Spleen (tissue), 11 donors: ENCODE measurements around the gene XAF1. TPM values are rescaled to one million over a fixed set of nuclear protein-coding genes. Genes with fewer than 3 reads are reported as not detected.
"Not testable (repeated sequence)": the region's sequence is repeated elsewhere in the genome, so short reads cannot be mapped to it uniquely, and the experiment has no call there.

Source experiments
- DNase-seq: peaks from one replicate; pipeline ENCODE4 v3.0.0-alpha.2; 2020
- H3K27ac ChIP-seq, 8 donors: fragments of 200-600 bp; sonication (generic) in 7 of 8; 1 replicate in 4 of 8; 2 replicates in 4 of 8; pipeline versions ENCODE4 v1.5.0 to v1.8.0; 2016 to 2021; ENCODE audit warnings: inconsistent platforms in 4 of 8, mild to moderate bottlenecking in 4 of 8, moderate library complexity in 1 of 8
- H3K27me3 ChIP-seq, 7 donors: fragments of 200-600 bp; sonication (generic) in 6 of 7; replicated peaks in 1 of 7; 1 replicate in 4 of 7; 2 replicates in 3 of 7; pipeline versions ENCODE4 v1.5.0 to v1.8.0; 2016 to 2021; ENCODE audit warnings: inconsistent platforms in 3 of 7, mild to moderate bottlenecking in 1 of 7
- H3K36me3 ChIP-seq, 6 donors: fragments of 200-600 bp; sonication (generic) in 5 of 6; 1 replicate in 4 of 6; 2 replicates in 2 of 6; pipeline versions ENCODE4 v1.5.0 to v1.8.0; 2016 to 2021; ENCODE audit warnings: inconsistent platforms in 2 of 6
- H3K4me1 ChIP-seq, 6 donors: fragments of 200-600 bp; sonication (generic) in 5 of 6; 1 replicate in 3 of 6; 2 replicates in 3 of 6; pipeline versions ENCODE4 v1.5.0 to v1.8.0; 2016 to 2021; ENCODE audit warnings: inconsistent platforms in 3 of 6
- H3K4me3 ChIP-seq, 8 donors: fragments of 200-600 bp; sonication (generic) in 7 of 8; 1 replicate in 4 of 8; 2 replicates in 4 of 8; pipeline versions ENCODE4 v1.5.0 to v1.8.0; 2016 to 2021; ENCODE audit warnings: inconsistent platforms in 4 of 8, mild to moderate bottlenecking in 4 of 8, moderate library complexity in 2 of 8
- H3K9me3 ChIP-seq, 8 donors: fragments of 200-600 bp; sonication (generic) in 7 of 8; 1 replicate in 4 of 8; 2 replicates in 4 of 8; pipeline versions ENCODE4 v1.5.0 to v1.8.0; 2016 to 2021; ENCODE audit warnings: inconsistent platforms in 4 of 8
- POLR2A ChIP-seq, 3 donors: fragments of 450-650 bp; IDR thresholded peaks; one replicate each; pipeline ENCODE4 v1.5.1; 2017; ENCODE audit warnings: antibody characterized with exemption in 3 of 3, mild to moderate bottlenecking in 1 of 3
- POLR2AphosphoS5 ChIP-seq, 3 donors: sonication (generic); formaldehyde crosslinking; IDR thresholded peaks; one replicate each; pipeline ENCODE4 v1.5.1; 2017; ENCODE audit warnings: antibody characterized with exemption in 3 of 3
- WGBS, 5 donors: extraction: QIAGEN DNeasy Blood & Tissue Kit in 3 of 5; methylation state at CpG; one replicate each; pipeline versions ENCODE4 v1.1.5 to v1.1.7; 2013 to 2018; 5-methylcytosine and 5-hydroxymethylcytosine counted together
- intact Hi-C: fragments of 100-400 bp; cut with DNase I; formaldehyde crosslinking; loops from one replicate; pipeline ENCODE4 v1.15.0; 2023; ENCODE audit warnings: low total_unique reads
- polyA plus RNA-seq, 3 donors: library from polyadenylated mRNA; stranded (reverse); fragments of 200-250 nt; gene quantifications; one replicate each; pipeline ENCODE4 v1.2.1, GENCODE V29; 2013
- total RNA-seq, 7 donors: library from RNA; depleted of rRNA in 3 of 7; stranded (reverse); fragments of >200 nt in 3 of 7; fragmentation: NEBNext Ultra II Directional in 4 of 7; extraction: Animal tissue kit (Norgen Biotek cat#: 25700) in 4 of 7; gene quantifications; one replicate each; pipeline versions ENCODE4 v1.1.0 to v1.2.1, GENCODE V29; 2016 to 2021
- TF ChIP-seq, protein P1 (sequence below), 11 experiments: fragments of 200-600 bp in 7 of 11; fragments of 450-650 bp in 4 of 11; sonication (generic) in 4 of 11; IDR thresholded peaks in 8 of 11; conservative IDR thresholded peaks in 3 of 11; 1 replicate in 7 of 11; 2 replicates in 4 of 11; pipeline versions ENCODE4 v1.4.0 to v1.8.0; 2016 to 2021; ENCODE audit warnings: antibody characterized with exemption in 11 of 11, inconsistent platforms in 4 of 11, mild to moderate bottlenecking in 1 of 11
- donor health status: healthy with polysubstance abuse.
- donor health status: DM: no; HTN: no; CAD: no; lungs with moderate emphysema.
- donor health status: DM: no; HTN: no; CAD: no.
- donor health status: Bipolar disorder and iron deficiency.
- donor health status: healthy.
- donor health status: DM: no; HTN: no; CAD: no.
- donor health status: DM: yes; HTN: yes; CAD: no.

The XAF1 gene
- total and polyA plus RNA-seq, 10 donors: 26.4 to 176 (median 100) TPM

DNA sequence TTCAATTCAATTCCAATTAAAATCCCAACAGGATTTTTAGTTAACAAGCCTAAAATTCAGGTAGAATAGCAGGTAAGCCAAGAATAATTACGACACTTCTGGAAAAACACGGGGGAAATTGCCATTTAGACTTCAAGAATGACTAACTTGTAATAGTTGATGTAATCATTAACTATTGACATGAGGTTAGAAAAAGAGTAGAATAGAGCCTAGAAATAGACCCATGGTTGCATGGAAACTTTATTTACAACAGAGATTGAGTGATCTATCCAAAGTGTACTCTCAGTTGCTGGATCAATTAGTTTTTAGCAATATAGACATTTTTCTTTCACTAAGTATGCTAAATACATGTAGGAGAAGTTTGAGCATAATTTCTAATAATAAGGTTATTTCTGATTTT, 39.1 kb upstream of the XAF1 start:
- Histone ChIP-seq H3K4me1 (peaks cover 0 to 26% (median 22%) of the 10 kb centered on the region in 6 donors), H3K36me3 (no peaks in the 10 kb centered on the region), H3K9me3 (peaks cover 0 to 26% (median 15%) of the 10 kb centered on the region in 8 donors), H3K27me3 (peaks cover 0 to 54% (median 27%) of the 10 kb centered on the region in 7 donors), H3K4me3 (no peak overlapping the region), H3K27ac (no peak overlapping the region)
- intact Hi-C loops: no loop called here
- TF ChIP-seq, protein P1, sequence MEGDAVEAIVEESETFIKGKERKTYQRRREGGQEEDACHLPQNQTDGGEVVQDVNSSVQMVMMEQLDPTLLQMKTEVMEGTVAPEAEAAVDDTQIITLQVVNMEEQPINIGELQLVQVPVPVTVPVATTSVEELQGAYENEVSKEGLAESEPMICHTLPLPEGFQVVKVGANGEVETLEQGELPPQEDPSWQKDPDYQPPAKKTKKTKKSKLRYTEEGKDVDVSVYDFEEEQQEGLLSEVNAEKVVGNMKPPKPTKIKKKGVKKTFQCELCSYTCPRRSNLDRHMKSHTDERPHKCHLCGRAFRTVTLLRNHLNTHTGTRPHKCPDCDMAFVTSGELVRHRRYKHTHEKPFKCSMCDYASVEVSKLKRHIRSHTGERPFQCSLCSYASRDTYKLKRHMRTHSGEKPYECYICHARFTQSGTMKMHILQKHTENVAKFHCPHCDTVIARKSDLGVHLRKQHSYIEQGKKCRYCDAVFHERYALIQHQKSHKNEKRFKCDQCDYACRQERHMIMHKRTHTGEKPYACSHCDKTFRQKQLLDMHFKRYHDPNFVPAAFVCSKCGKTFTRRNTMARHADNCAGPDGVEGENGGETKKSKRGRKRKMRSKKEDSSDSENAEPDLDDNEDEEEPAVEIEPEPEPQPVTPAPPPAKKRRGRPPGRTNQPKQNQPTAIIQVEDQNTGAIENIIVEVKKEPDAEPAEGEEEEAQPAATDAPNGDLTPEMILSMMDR (IDR thresholded peaks at IDR 0.05 in 8 of 11, conservative IDR thresholded peaks at IDR 0.05 in 3 of 11): no peak
- TF ChIP-seq POLR2AphosphoS5 (IDR thresholded peaks at IDR 0.05) (no peak), POLR2A (IDR thresholded peaks at IDR 0.05) (no peak)
- no peak for DNase-seq
- WGBS, 5 donors: 86 to 96% (median 90%) methylated on average over 2 of the region's 2 CpGs

DNA sequence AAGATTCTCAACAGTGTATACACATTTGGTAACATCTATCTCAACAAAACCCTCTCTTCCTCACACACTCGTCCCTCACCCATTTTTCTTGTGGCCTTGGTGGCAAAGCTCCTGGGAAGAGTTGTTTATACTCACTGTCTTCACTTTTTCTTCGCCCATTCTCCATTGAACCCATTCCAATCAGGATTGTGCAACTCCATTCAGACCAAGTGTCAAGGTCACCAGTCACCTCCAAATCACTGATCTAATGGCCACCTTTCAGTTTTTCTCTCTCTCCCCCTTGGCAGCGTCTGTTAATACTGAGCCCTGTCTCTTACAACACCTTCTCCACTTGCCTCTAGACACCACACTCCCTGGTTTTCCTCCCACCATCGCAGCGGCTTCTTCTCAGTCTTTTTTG, 34.1 kb upstream of the XAF1 start:
- Histone ChIP-seq H3K27ac (no peak overlapping the region), H3K9me3 (peaks cover 0 to 2% (median 0%) of the 10 kb centered on the region in 8 donors), H3K27me3 (peaks cover 0 to 34% (median 0%) of the 10 kb centered on the region in 7 donors), H3K36me3 (no peaks in the 10 kb centered on the region), H3K4me1 (no peaks in the 10 kb centered on the region), H3K4me3 (no peak overlapping the region)
- intact Hi-C loops: no loop called here
- DNase-seq: no peak
- WGBS, 5 donors: 74 to 93% (median 80%) methylated on average over 5 of the region's 5 CpGs
- TF ChIP-seq POLR2A (IDR thresholded peaks at IDR 0.05) (no peak), POLR2AphosphoS5 (IDR thresholded peaks at IDR 0.05) (no peak)
- TF ChIP-seq, protein P1 (IDR thresholded peaks at IDR 0.05 in 8 of 11, conservative IDR thresholded peaks at IDR 0.05 in 3 of 11): no peak

DNA sequence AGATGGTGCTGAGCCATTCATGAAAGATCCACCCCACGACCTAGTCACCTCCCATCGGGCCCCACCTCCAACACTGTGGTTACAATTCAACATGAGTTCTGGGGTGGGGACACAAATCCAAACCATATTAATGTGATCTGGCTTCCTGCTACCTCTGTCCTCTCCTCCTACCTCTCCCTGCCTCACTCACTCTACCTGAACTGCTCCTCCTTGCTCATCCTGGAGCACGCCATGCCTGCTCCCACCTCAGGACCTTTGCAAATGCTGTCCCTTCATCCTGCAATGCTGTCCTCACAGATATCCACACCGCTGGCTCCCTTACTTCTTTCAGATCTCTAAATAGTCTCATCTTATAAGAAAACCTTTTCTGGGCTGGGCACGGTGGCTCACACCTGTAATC, 31.8 kb upstream of the XAF1 start:
- WGBS, 5 donors: 86 to 89% (median 88%) methylated on average over 5 of the region's 5 CpGs
- Histone ChIP-seq H3K4me3 (no peak overlapping the region), H3K36me3 (no peaks in the 10 kb centered on the region), H3K27ac (no peak overlapping the region), H3K27me3 (peaks cover 0 to 29% (median 0%) of the 10 kb centered on the region in 7 donors), H3K4me1 (no peaks in the 10 kb centered on the region), H3K9me3 (no peaks in the 10 kb centered on the region)
- intact Hi-C loops: no loop called here
- no peak for DNase-seq
- TF ChIP-seq, protein P1 (IDR thresholded peaks at IDR 0.05 in 8 of 11, conservative IDR thresholded peaks at IDR 0.05 in 3 of 11): no peak
- TF ChIP-seq POLR2A (IDR thresholded peaks at IDR 0.05) (no peak), POLR2AphosphoS5 (IDR thresholded peaks at IDR 0.05) (no peak)

DNA sequence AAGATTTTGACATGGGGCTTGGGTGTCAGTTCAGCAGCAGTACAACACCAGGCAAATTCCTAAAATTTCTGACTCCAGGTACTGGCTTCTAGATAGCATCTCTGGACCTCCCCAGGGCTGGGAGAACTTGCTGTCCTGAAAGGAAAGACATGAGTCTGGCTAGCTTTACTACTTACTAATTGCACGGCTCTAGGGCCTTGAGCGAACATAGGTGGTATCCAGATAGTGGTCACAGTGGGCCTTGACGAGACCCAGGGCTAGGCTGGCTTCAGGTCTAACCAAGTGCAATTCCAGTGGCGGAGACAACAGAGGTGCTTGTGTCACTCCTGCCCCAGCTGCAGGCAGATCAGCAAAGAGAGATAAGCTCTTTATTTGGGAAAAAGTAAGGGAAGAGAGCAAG, 26.3 kb upstream of the XAF1 start:
- no peak for DNase-seq
- 78 to 93% (median 79%) methylated on average over 4 of the region's 4 CpGs for WGBS, 5 donors
- no peak overlapping the region for H3K4me3 ChIP-seq
- no peaks in the 10 kb centered on the region for H3K4me1 ChIP-seq
- H3K27ac ChIP-seq: no peak overlapping the region
- TF ChIP-seq POLR2A (IDR thresholded peaks at IDR 0.05) (no peak), POLR2AphosphoS5 (IDR thresholded peaks at IDR 0.05) (no peak)
- TF ChIP-seq, protein P1 (IDR thresholded peaks at IDR 0.05 in 8 of 11, conservative IDR thresholded peaks at IDR 0.05 in 3 of 11): no peak
- peaks cover 0 to 1% (median 0%) of the 10 kb centered on the region in 7 donors for H3K27me3 ChIP-seq
- intact Hi-C loops: no loop called here
- H3K9me3 ChIP-seq: no peaks in the 10 kb centered on the region
- H3K36me3 ChIP-seq: no peaks in the 10 kb centered on the region

DNA sequence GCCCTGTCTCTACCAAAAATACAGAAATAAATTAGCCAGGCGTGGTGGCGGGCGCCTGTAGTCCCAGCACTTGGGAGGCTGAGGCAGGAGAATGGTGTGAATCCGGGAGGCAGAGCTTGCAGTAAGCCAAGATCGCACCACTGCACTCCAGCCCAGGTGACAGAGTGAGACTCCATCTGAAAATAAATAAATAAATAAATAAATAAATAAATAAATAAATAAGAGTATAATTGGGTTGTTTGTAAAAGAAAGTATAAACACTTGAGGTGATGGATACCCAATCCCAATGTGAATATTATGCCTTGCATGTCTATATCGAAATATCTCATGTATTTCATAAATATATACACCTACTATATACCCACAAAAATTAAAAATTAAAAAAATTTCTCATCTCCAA, 9.2 kb upstream of the XAF1 start:
- H3K36me3 ChIP-seq, H3K4me3 ChIP-seq, H3K27ac ChIP-seq, H3K9me3 ChIP-seq, intact Hi-C loops, DNase-seq: not testable (repeated sequence)
- Histone ChIP-seq H3K27me3 (peaks cover 0 to 16% (median 0%) of the 10 kb centered on the region in 7 donors), H3K4me1 (peaks cover 0 to 14% (median 2%) of the 10 kb centered on the region in 6 donors)
- 91 to 94% (median 93%) methylated on average over 6 of the region's 6 CpGs for WGBS, 5 donors
